ENCODE data around the gene CWF19L1. TPM values are rescaled to one million over a fixed set of nuclear protein-coding genes. Genes with fewer than 3 reads are reported as not detected.

CWF19L1 gene
- total and polyA plus RNA-seq, 2 donors (not counting 3 experiments of a cell fraction or from before 2014, with no cell fraction given), result 11.5 to 29.9 TPM

DNA sequence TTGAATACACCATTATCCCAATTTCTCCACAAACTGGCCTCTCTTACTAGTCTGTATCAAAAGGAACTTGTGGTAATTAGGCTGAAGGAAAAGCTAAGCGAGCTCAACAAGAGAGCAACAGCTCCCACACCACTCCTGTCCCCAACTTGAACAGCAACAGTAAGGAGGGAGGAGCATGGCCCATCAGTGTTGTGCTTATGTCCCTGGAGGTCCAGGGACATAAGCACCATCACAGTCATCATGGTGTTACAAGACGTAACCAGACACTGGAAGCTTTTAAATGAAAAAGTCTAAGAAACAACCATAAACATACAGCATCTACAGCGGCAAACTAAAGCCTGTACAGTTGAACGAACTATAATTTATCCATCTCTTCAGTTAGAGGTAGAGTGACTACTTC, 82.6 kb downstream of the CWF19L1 start:
- peak overlapping the region; percentile 55 for H3K9ac ChIP-seq (replicated peaks; ENCODE audit: extremely low read depth, insufficient read depth, low read length)
- dilution Hi-C loops (cut with MboI; ENCODE audit: extremely low pct_ligation_motif_present, low sequenced_read_pairs), result no loop called here
- peak overlapping the region; percentile 25 for H2AFZ ChIP-seq (ENCODE audit: low read depth, low read length)
- H3K9me1 ChIP-seq (replicated peaks; ENCODE audit: control insufficient read depth, extremely low read depth, insufficient read depth, low read length), result no peaks in the 10 kb centered on the region
- intact Hi-C loops (cut with micrococcal nuclease), result loop anchor here (2.0 to 5.0 kb wide), 2 partner anchors 140 to 187 kb away; no protein-coding TSS in a partner anchor
- ChIA-PET POLR2A (no interaction called here), CTCF (interaction anchor here (1.1 to 2.6 kb wide), 3 partner anchors 139 to 339 kb away, joined by 4 to 7 read pairs (median 5); no protein-coding TSS in a partner anchor)
- no peak overlapping the region for H3K27ac ChIP-seq (ENCODE audit: insufficient read depth, low read depth, low read length)
- peak overlapping the region; percentile 45 to 76 (median 51) for H3K4me3 ChIP-seq (replicated peaks in 1 of 3; ENCODE audit: insufficient read depth in 1 of 3, low read depth in 1 of 3, low read length in 3 of 3)
- TSS peak; percentile 24 for BruUV-seq (replicated peaks)
- peaks cover 0 to 7% of the 10 kb centered on the region in 2 experiments for H3K36me3 ChIP-seq (ENCODE audit: control insufficient read depth in 2 of 2, extremely low read depth in 1 of 2, insufficient read depth in 2 of 2, low read length in 2 of 2)
- TF ChIP-seq JUN (IDR thresholded peaks at IDR 0.05; ENCODE audit: borderline replicate concordance, insufficient read depth, insufficient read length, low read depth) (no peak), GATA2 (IDR thresholded peaks at IDR 0.05; ENCODE audit: insufficient read depth, insufficient read length, low read depth, low read length) (no peak), POLR2AphosphoS5 (IDR thresholded peaks at IDR 0.05; ENCODE audit: insufficient read depth, low read depth, low read length) (no peak), MYC (IDR thresholded peaks at IDR 0.05; ENCODE audit: low read depth, low read length) (no peak), FOS (IDR thresholded peaks at IDR 0.05; ENCODE audit: borderline replicate concordance, insufficient read depth, low read length) (no peak), POLR2A (IDR thresholded peaks at IDR 0.05; ENCODE audit: low read depth, low read length) (no peak), EZH2 (IDR thresholded peaks at IDR 0.05; ENCODE audit: borderline replicate concordance, low read depth, low read length, severe bottlenecking) (no peak)
- TF ChIP-seq, protein P1, sequence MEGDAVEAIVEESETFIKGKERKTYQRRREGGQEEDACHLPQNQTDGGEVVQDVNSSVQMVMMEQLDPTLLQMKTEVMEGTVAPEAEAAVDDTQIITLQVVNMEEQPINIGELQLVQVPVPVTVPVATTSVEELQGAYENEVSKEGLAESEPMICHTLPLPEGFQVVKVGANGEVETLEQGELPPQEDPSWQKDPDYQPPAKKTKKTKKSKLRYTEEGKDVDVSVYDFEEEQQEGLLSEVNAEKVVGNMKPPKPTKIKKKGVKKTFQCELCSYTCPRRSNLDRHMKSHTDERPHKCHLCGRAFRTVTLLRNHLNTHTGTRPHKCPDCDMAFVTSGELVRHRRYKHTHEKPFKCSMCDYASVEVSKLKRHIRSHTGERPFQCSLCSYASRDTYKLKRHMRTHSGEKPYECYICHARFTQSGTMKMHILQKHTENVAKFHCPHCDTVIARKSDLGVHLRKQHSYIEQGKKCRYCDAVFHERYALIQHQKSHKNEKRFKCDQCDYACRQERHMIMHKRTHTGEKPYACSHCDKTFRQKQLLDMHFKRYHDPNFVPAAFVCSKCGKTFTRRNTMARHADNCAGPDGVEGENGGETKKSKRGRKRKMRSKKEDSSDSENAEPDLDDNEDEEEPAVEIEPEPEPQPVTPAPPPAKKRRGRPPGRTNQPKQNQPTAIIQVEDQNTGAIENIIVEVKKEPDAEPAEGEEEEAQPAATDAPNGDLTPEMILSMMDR (IDR thresholded peaks at IDR 0.05; ENCODE audit: extremely low read depth in 1 of 2, insufficient read depth in 1 of 2, low read depth in 1 of 2, low read length in 2 of 2), result no peak
- TF ChIP-seq, protein P2, sequence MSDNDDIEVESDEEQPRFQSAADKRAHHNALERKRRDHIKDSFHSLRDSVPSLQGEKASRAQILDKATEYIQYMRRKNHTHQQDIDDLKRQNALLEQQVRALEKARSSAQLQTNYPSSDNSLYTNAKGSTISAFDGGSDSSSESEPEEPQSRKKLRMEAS (IDR thresholded peaks at IDR 0.05; ENCODE audit: insufficient read depth, insufficient read length), result no peak
- no peaks in the 10 kb centered on the region for H3K27me3 ChIP-seq (ENCODE audit: control insufficient read depth in 2 of 2, insufficient read depth in 2 of 2, low read length in 2 of 2)
- no peaks in the 10 kb centered on the region for H4K20me1 ChIP-seq (replicated peaks; ENCODE audit: control insufficient read depth, extremely low read depth, insufficient read depth, low read length)
- H3K79me2 ChIP-seq (ENCODE audit: control insufficient read depth, insufficient read depth, low read length), result peaks cover 42% of the 10 kb centered on the region
- peaks cover 16% of the 10 kb centered on the region for H3K4me1 ChIP-seq (ENCODE audit: control insufficient read depth, extremely low read depth, insufficient read depth, low read length)
- H3K9me3 ChIP-seq (replicated peaks; ENCODE audit: control insufficient read depth, insufficient read depth, low read length), result no peaks in the 10 kb centered on the region
- FAIRE-seq, result no peak
- H3K4me2 ChIP-seq (ENCODE audit: insufficient read depth, low read length), result peak overlapping the region; percentile 83
- peak; percentile 38 for DNase-seq (ENCODE audit: low read depth, low spot score)

Measured in endothelial cell of umbilical vein (primary cell).